Subcutaneous abdominal adipose tissue (tissue), 5 donors: ENCODE measurements around the gene GLB1L3.
A peak's percentile ranks its signal among the peaks of the same experiment; 100 is the strongest.
"Not testable (repeated sequence)": the region's sequence is repeated elsewhere in the genome, so short reads cannot be mapped to it uniquely, and the experiment has no call there.

Experiments used
- H3K27ac ChIP-seq: one replicate; pipeline ENCODE4 v1.7.0; 2013; ENCODE audit warnings: low read depth, mild to moderate bottlenecking, inconsistent platforms, low read length, moderate library complexity
- H3K27me3 ChIP-seq, 5 donors: one replicate each; pipeline ENCODE4 v1.7.0; 2013; ENCODE audit warnings: low read length in 5 of 5, inconsistent platforms in 1 of 5; ENCODE audit not compliant: control insufficient read depth in 5 of 5, insufficient read depth in 4 of 5
- H3K36me3 ChIP-seq, 5 donors: one replicate each; pipeline ENCODE4 v1.7.0; 2013; ENCODE audit warnings: low read length in 5 of 5; ENCODE audit not compliant: control insufficient read depth in 5 of 5, insufficient read depth in 5 of 5
- H3K4me1 ChIP-seq, 5 donors: one replicate each; pipeline ENCODE4 v1.7.0; 2013; ENCODE audit warnings: low read length in 5 of 5, mild to moderate bottlenecking in 3 of 5, moderate library complexity in 1 of 5; ENCODE audit not compliant: control insufficient read depth in 5 of 5, insufficient read depth in 5 of 5
- H3K4me3 ChIP-seq, 5 donors: one replicate each; pipeline ENCODE4 v1.7.0; 2013; ENCODE audit warnings: low read length in 5 of 5, low read depth in 1 of 5
- H3K9ac ChIP-seq, 5 donors: one replicate each; pipeline ENCODE4 v1.7.0; 2013; ENCODE audit warnings: low read length in 5 of 5, mild to moderate bottlenecking in 4 of 5, moderate library complexity in 3 of 5
- H3K9me3 ChIP-seq, 5 donors: one replicate each; pipeline ENCODE4 v1.7.0; 2013; ENCODE audit warnings: low read length in 5 of 5; ENCODE audit not compliant: control insufficient read depth in 5 of 5
- donor health status: healthy.
- donor health status: healthy.
- donor health status: healthy.
- donor health status: healthy.
- donor health status: healthy.

Gene GLB1L3

GRCh38 chr11:134272381-134273316 lies 3.5 kb upstream of the GLB1L3 start:
- H3K27me3 ChIP-seq = peaks cover 42 to 71% (median 48%) of the 10 kb centered on the region in 5 donors
- no peak overlapping the region for H3K9ac ChIP-seq
- H3K27ac ChIP-seq = no peak overlapping the region
- H3K9me3 ChIP-seq = no peaks in the 10 kb centered on the region
- no peaks in the 10 kb centered on the region for H3K36me3 ChIP-seq
- H3K4me1 ChIP-seq = peaks cover 3 to 22% (median 19%) of the 10 kb centered on the region in 5 donors
- no peak overlapping the region for H3K4me3 ChIP-seq

- Histone ChIP-seq H3K27me3 (peaks cover 45 to 77% (median 55%) of the 10 kb centered on the region in 5 donors), H3K27ac (no peak overlapping the region), H3K9ac (no peak overlapping the region)
Observed at GRCh38 chr11:134273317-134273712, 2.9 kb upstream of the GLB1L3 start.

GRCh38 chr11:134275188-134275533 lies 1.0 kb upstream of the GLB1L3 start:
- peaks cover 44 to 74% (median 56%) of the 10 kb centered on the region in 5 donors for H3K27me3 ChIP-seq
- peak overlapping the region in 1 of 5 donors; percentile 48 for H3K4me3 ChIP-seq
- H3K9ac ChIP-seq = no peak overlapping the region

More at GRCh38 chr11:134273317-134273712, 2.9 kb upstream of the GLB1L3 start:
- Histone ChIP-seq H3K36me3 (no peaks in the 10 kb centered on the region), H3K4me3 (no peak overlapping the region), H3K4me1 (peaks cover 3 to 22% (median 19%) of the 10 kb centered on the region in 5 donors), H3K9me3 (peaks cover 0 to 4% (median 2%) of the 10 kb centered on the region in 5 donors)

GRCh38 chr11:134276396-134277182 lies 410 bp downstream of the GLB1L3 start:
- Histone ChIP-seq H3K4me3 (peak overlapping the region in 4 of 5 donors; percentile 4 to 60 (median 50)), H3K9ac (no peak overlapping the region), H3K36me3 (no peaks in the 10 kb centered on the region), H3K27ac (no peak overlapping the region), H3K9me3 (peaks cover 2 to 8% (median 5%) of the 10 kb centered on the region in 5 donors), H3K27me3 (peaks cover 39 to 71% (median 57%) of the 10 kb centered on the region in 5 donors), H3K4me1 (peaks cover 0 to 22% (median 19%) of the 10 kb centered on the region in 5 donors)

More at GRCh38 chr11:134275188-134275533, 1.0 kb upstream of the GLB1L3 start:
- Histone ChIP-seq H3K27ac (no peak overlapping the region), H3K4me1 (peaks cover under 1 to 22% (median 19%) of the 10 kb centered on the region in 5 donors), H3K9me3 (peaks cover 2 to 8% (median 5%) of the 10 kb centered on the region in 5 donors), H3K36me3 (no peaks in the 10 kb centered on the region)

- peaks cover 39 to 64% (median 56%) of the 10 kb centered on the region in 5 donors for H3K27me3 ChIP-seq
- no peaks in the 10 kb centered on the region for H3K36me3 ChIP-seq
Observed at GRCh38 chr11:134277183-134278001, 1.2 kb downstream of the GLB1L3 start.

GRCh38 chr11:134278356-134278755 lies 2.2 kb downstream of the GLB1L3 start:
- H3K27me3 ChIP-seq = peaks cover 34 to 55% (median 47%) of the 10 kb centered on the region in 5 donors

More at GRCh38 chr11:134277183-134278001, 1.2 kb downstream of the GLB1L3 start:
- Histone ChIP-seq H3K9me3 (peaks cover 2 to 8% (median 5%) of the 10 kb centered on the region in 5 donors), H3K4me1 (peaks cover 0 to 22% (median 19%) of the 10 kb centered on the region in 5 donors), H3K27ac (no peak overlapping the region), H3K9ac (no peak overlapping the region), H3K4me3 (peak overlapping the region in 1 of 5 donors; percentile 11)

GRCh38 chr11:134281635-134282034 lies 5.5 kb downstream of the GLB1L3 start:
- H3K9me3 ChIP-seq, H3K4me3 ChIP-seq, H3K27ac ChIP-seq, H3K9ac ChIP-seq, H3K36me3 ChIP-seq: not testable (repeated sequence)
- H3K27me3 ChIP-seq = peaks cover 16 to 25% (median 22%) of the 10 kb centered on the region in 5 donors
- peaks cover 0 to 10% (median 8%) of the 10 kb centered on the region in 5 donors for H3K4me1 ChIP-seq

More at GRCh38 chr11:134278356-134278755, 2.2 kb downstream of the GLB1L3 start:
- no peak overlapping the region for H3K27ac ChIP-seq
- H3K9me3 ChIP-seq = peaks cover 2 to 8% (median 5%) of the 10 kb centered on the region in 5 donors
- peaks cover 0 to 22% (median 19%) of the 10 kb centered on the region in 5 donors for H3K4me1 ChIP-seq
- H3K4me3 ChIP-seq = no peak overlapping the region
- H3K36me3 ChIP-seq = no peaks in the 10 kb centered on the region
- no peak overlapping the region for H3K9ac ChIP-seq

GRCh38 chr11:134282121-134283045 lies 6.2 kb downstream of the GLB1L3 start:
- no peaks in the 10 kb centered on the region for H3K36me3 ChIP-seq
- no peak overlapping the region for H3K9ac ChIP-seq
- H3K4me3 ChIP-seq = no peak overlapping the region
- H3K4me1 ChIP-seq = peaks cover 0 to 3% (median under 1%) of the 10 kb centered on the region in 5 donors
- H3K27me3 ChIP-seq = peaks cover 8 to 17% (median 15%) of the 10 kb centered on the region in 5 donors
- no peak overlapping the region for H3K27ac ChIP-seq
- H3K9me3 ChIP-seq = peaks cover 2 to 8% (median 5%) of the 10 kb centered on the region in 5 donors
